H1 (cell line): ENCODE data around the gene IL6R. TPM values are rescaled to one million over a fixed set of nuclear protein-coding genes. Genes with fewer than 3 reads are reported as not detected.

Source experiments
- CTCF ChIA-PET: fragments of 300-600 bp; sonication (Branson Sonifier 250); formaldehyde crosslinking; loops from one replicate; lab custom pipeline; 2021; ENCODE audit not compliant: partially characterized antibody; lab: Charles Lee
- POLR2A ChIA-PET: fragments of 300-600 bp; sonication (Branson Sonifier 250); formaldehyde crosslinking; loops from one replicate; lab custom pipeline; 2021; ENCODE audit warnings: inconsistent platforms; ENCODE audit not compliant: partially characterized antibody; lab: Charles Lee
- DNase-seq, 2 experiments: peaks; one replicate each; pipeline versions ENCODE4 v3.0.0 to v3.0.0-alpha.2; 2010 to 2022; ENCODE audit warnings: low spot score in 2 of 2, low read depth in 1 of 2, mixed read lengths in 1 of 2
- FAIRE-seq: peaks from 2 replicates; lab custom pipeline; 2011; peaks lifted over from hg19 to GRCh38; lab: Jason Lieb, UNC
- H2AFZ ChIP-seq: 2 replicates; pipeline ENCODE4 v1.8.1; 2012; ENCODE audit warnings: low read length, inconsistent platforms
- H2AK5ac ChIP-seq: 2 replicates; pipeline ENCODE4 v1.6.1; 2013; ENCODE audit warnings: low read depth, low read length
- H2BK120ac ChIP-seq: replicated peaks from 2 replicates; pipeline ENCODE3; 2013; ENCODE audit warnings: low read depth, low read length, inconsistent platforms
- H2BK12ac ChIP-seq: 2 replicates; pipeline ENCODE4 v1.6.1; 2013; ENCODE audit warnings: low read depth, low read length
- H2BK15ac ChIP-seq: 2 replicates; pipeline ENCODE4 v1.6.1; 2013; ENCODE audit warnings: low read length
- H2BK20ac ChIP-seq: 2 replicates; pipeline ENCODE4 v1.6.1; 2013; ENCODE audit warnings: low read length
- H2BK5ac ChIP-seq: 2 replicates; pipeline ENCODE4 v1.6.1; 2013; ENCODE audit warnings: low read depth, low read length
- H3K14ac ChIP-seq: 2 replicates; pipeline ENCODE4 v1.6.1; 2013; ENCODE audit warnings: inconsistent platforms; ENCODE audit not compliant: insufficient read length
- H3K18ac ChIP-seq: 2 replicates; pipeline ENCODE4 v1.6.1; 2013; ENCODE audit warnings: low read length; ENCODE audit errors: extremely low read depth
- H3K23ac ChIP-seq: 2 replicates; pipeline ENCODE4 v1.6.1; 2013; ENCODE audit warnings: inconsistent platforms; ENCODE audit not compliant: insufficient read length
- H3K23me2 ChIP-seq: 2 replicates; pipeline ENCODE4 v1.6.1; 2013; ENCODE audit warnings: low read depth, low read length
- H3K27ac ChIP-seq: 2 replicates; pipeline ENCODE4 v1.6.1; 2011; ENCODE audit warnings: low read depth, low read length, inconsistent platforms
- H3K27me3 ChIP-seq, 4 experiments: replicated peaks in 1 of 4; 1 replicate in 1 of 4; 2 replicates in 3 of 4; pipeline versions ENCODE4 v1.6.1 to v1.8.1; 2011 to 2013; ENCODE audit warnings: low read length in 3 of 4, mild to moderate bottlenecking in 3 of 4, inconsistent platforms in 2 of 4, mixed read lengths in 2 of 4, moderate library complexity in 1 of 4; ENCODE audit not compliant: control insufficient read depth in 3 of 4, insufficient read depth in 3 of 4; ENCODE audit errors: extremely low read depth in 1 of 4
- H3K36me3 ChIP-seq, 4 experiments: 2 replicates each; pipeline versions ENCODE4 v1.6.1 to v1.8.1; 2011 to 2013; ENCODE audit warnings: mild to moderate bottlenecking in 4 of 4, low read length in 3 of 4, moderate library complexity in 2 of 4, control low read depth in 1 of 4, inconsistent platforms in 1 of 4; ENCODE audit not compliant: insufficient read depth in 4 of 4, control insufficient read depth in 2 of 4
- H3K4ac ChIP-seq: replicated peaks from 2 replicates; pipeline ENCODE3; 2013; ENCODE audit warnings: low read length, low read depth, mixed read lengths, inconsistent platforms; ENCODE audit not compliant: insufficient read length
- H3K4me1 ChIP-seq, 4 experiments: replicated peaks in 1 of 4; 1 replicate in 1 of 4; 2 replicates in 3 of 4; pipeline versions ENCODE4 v1.6.1 to v1.8.1; 2011 to 2013; ENCODE audit warnings: low read length in 3 of 4, inconsistent platforms in 2 of 4, mixed read lengths in 1 of 4; ENCODE audit not compliant: insufficient read depth in 4 of 4, control insufficient read depth in 3 of 4
- H3K4me2 ChIP-seq, 2 experiments: 2 replicates each; pipeline versions ENCODE4 v1.6.1 to v1.8.1; 2011 to 2013; ENCODE audit warnings: low read depth in 2 of 2, low read length in 2 of 2, control low read depth in 1 of 2, inconsistent platforms in 1 of 2, mild to moderate bottlenecking in 1 of 2; ENCODE audit not compliant: insufficient read depth in 1 of 2
- H3K4me3 ChIP-seq, 4 experiments: fragments of 200-600, 300-600 bp in 1 of 4; sonication (generic), shearing (Covaris generic), sonication (Bioruptor Twin) in 1 of 4; 2 replicates each; pipeline versions ENCODE4 v1.5.1 to v1.8.1; 2011 to 2016; ENCODE audit warnings: low read length in 4 of 4, low read depth in 3 of 4, control low read depth in 2 of 4, inconsistent platforms in 2 of 4, mild to moderate bottlenecking in 2 of 4, mixed read lengths in 1 of 4, moderate library complexity in 1 of 4; ENCODE audit not compliant: insufficient read depth in 2 of 4; ENCODE audit errors: extremely low read depth in 1 of 4
- H3K56ac ChIP-seq: replicated peaks from 2 replicates; pipeline ENCODE3; 2013; ENCODE audit warnings: low read depth, mild to moderate bottlenecking, mixed read lengths, low read length, inconsistent platforms; ENCODE audit not compliant: insufficient read length
- H3K79me1 ChIP-seq: 2 replicates; pipeline ENCODE4 v1.6.1; 2013; ENCODE audit warnings: low read depth, low read length, control low read depth
- H3K79me2 ChIP-seq, 2 experiments: 2 replicates each; pipeline versions ENCODE4 v1.6.1 to v1.8.1; 2012 to 2013; ENCODE audit warnings: low read length in 2 of 2, mild to moderate bottlenecking in 2 of 2, inconsistent platforms in 1 of 2; ENCODE audit not compliant: insufficient read depth in 2 of 2, control insufficient read depth in 1 of 2
- H3K9ac ChIP-seq, 4 experiments: replicated peaks in 1 of 4; 1 replicate in 1 of 4; 2 replicates in 3 of 4; pipeline versions ENCODE4 v1.6.1 to v1.8.1; 2011 to 2013; ENCODE audit warnings: low read depth in 3 of 4, low read length in 3 of 4, control low read depth in 2 of 4, mild to moderate bottlenecking in 2 of 4, moderate library complexity in 2 of 4, inconsistent platforms in 1 of 4; ENCODE audit errors: extremely low read depth in 1 of 4
- H3K9me3 ChIP-seq, 2 experiments: 2 replicates each; pipeline versions ENCODE4 v1.6.1 to v1.8.1; 2012 to 2013; ENCODE audit warnings: mild to moderate bottlenecking in 2 of 2, moderate library complexity in 2 of 2, control low read depth in 1 of 2, inconsistent platforms in 1 of 2, low read depth in 1 of 2, low read length in 1 of 2, mixed read lengths in 1 of 2; ENCODE audit not compliant: insufficient read depth in 2 of 2
- H4K20me1 ChIP-seq, 2 experiments: replicated peaks in 1 of 2; 2 replicates each; pipeline versions ENCODE3 to v1.8.1; 2011 to 2013; ENCODE audit warnings: inconsistent platforms in 2 of 2, low read length in 2 of 2, mild to moderate bottlenecking in 1 of 2; ENCODE audit not compliant: insufficient read depth in 2 of 2, control insufficient read depth in 1 of 2
- H4K5ac ChIP-seq: 2 replicates; pipeline ENCODE4 v1.6.1; 2013; ENCODE audit warnings: low read length, low read depth, mixed read lengths, inconsistent platforms; ENCODE audit not compliant: insufficient read length
- H4K8ac ChIP-seq: 2 replicates; pipeline ENCODE4 v1.8.0; 2013; ENCODE audit warnings: mild to moderate bottlenecking, moderate library complexity, low read length, inconsistent platforms; ENCODE audit not compliant: insufficient read depth; ENCODE audit errors: extremely low read depth
- H4K91ac ChIP-seq: replicated peaks from 2 replicates; pipeline ENCODE3; 2013; ENCODE audit warnings: low read length, mixed read lengths, inconsistent platforms; ENCODE audit not compliant: insufficient read length
- CHD1 ChIP-seq: IDR thresholded peaks from 2 replicates; pipeline ENCODE4 v1.6.1; 2012; ENCODE audit warnings: low read depth, low read length, improper control_type of control experiment
- HDAC6 ChIP-seq: IDR thresholded peaks from one replicate; pipeline ENCODE4 v1.7.1; 2012; ENCODE audit warnings: low read depth, mild to moderate bottlenecking, inconsistent platforms, low read length, moderate library complexity
- JUN ChIP-seq: IDR thresholded peaks from 2 replicates; pipeline ENCODE4 v1.6.1; 2011; ENCODE audit warnings: low read depth, mild to moderate bottlenecking, improper control_type of control experiment, low read length
- TBP ChIP-seq: IDR thresholded peaks from 2 replicates; pipeline ENCODE4 v1.6.1; 2011; ENCODE audit warnings: low read depth, low read length, improper control_type of control experiment
- WGBS, 2 experiments: shearing (Covaris generic) in 1 of 2; methylation state at CpG; one replicate each; pipeline versions ENCODE4 v1.1.6 to v1.1.7; 2013 to 2015; ENCODE audit warnings: low lambda C conversion rate in 2 of 2, mixed read lengths in 2 of 2, inconsistent platforms in 1 of 2, low coverage in 1 of 2, missing lambda C conversion rate in 1 of 2; ENCODE audit not compliant: insufficient replicate concordance in 2 of 2, insufficient coverage in 1 of 2, insufficient read length in 1 of 2; ENCODE audit errors: extremely low coverage in 1 of 2, missing lambda C conversion rate in 1 of 2; 5-methylcytosine and 5-hydroxymethylcytosine counted together
- polyA plus RNA-seq, 7 experiments: library from polyadenylated mRNA; depleted of rRNA in 3 of 7; stranded (reverse) in 5 of 7; unstranded in 2 of 7; fragments of >200 nt in 5 of 7; fragments of 200-250 nt in 2 of 7; gene quantifications; 1 replicate in 5 of 7; 2 replicates in 1 of 7; 4 replicates in 1 of 7; pipeline versions ENCODE4 v1.2.1 to v1.2.3, GENCODE V29; 2011 to 2013; ENCODE audit warnings: missing spikeins in 2 of 7, mixed read lengths in 2 of 7
- total RNA-seq: library from RNA; stranded (reverse); fragmentation: NEBNext Ultra II Directional; extraction: Animal tissue kit (Norgen Biotek cat#: 25700); gene quantifications from 2 replicates; pipeline ENCODE4 v1.2.1, GENCODE V29; 2021

Gene IL6R
- total and polyA plus RNA-seq, 2 of the 8 experiments (the other 6 are each of a cell fraction or from before 2014, with no cell fraction given) = 2.3 to 3.0 TPM

DNA sequence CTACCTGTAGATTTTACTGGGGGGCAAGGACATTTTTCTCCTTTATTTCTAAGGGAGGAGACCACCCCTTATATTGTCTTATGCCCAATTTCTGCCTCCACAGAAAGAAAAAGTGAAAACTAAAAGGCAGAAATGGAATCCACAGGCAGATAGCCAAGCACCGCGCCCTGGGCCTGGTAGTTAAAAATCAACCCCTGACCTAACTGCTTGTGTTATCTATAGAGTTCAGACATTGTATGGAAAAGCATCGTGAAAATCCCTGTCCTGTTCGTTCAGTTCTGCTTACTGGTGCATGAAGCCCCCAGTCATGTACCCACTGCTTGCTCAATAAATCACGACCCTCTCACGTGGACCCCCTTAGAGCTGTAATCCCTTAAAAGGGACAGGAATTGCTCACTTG, 33.7 kb upstream of the IL6R start:
- Histone ChIP-seq H4K8ac (no peak overlapping the region), H4K20me1 (no peaks in the 10 kb centered on the region), H3K4me2 (no peak overlapping the region), H3K79me2 (no peaks in the 10 kb centered on the region), H3K4ac (no peak overlapping the region), H3K4me1 (no peaks in the 10 kb centered on the region), H2BK15ac (no peak overlapping the region), H2BK20ac (no peak overlapping the region), H3K27ac (no peak overlapping the region), H2BK5ac (no peak overlapping the region), H3K56ac (no peak overlapping the region), H3K9me3 (no peaks in the 10 kb centered on the region), H3K27me3 (no peaks in the 10 kb centered on the region), H2AFZ (no peak overlapping the region), H3K23ac (no peak overlapping the region), H3K36me3 (no peaks in the 10 kb centered on the region), H3K79me1 (no peaks in the 10 kb centered on the region), H4K5ac (no peak overlapping the region), H2AK5ac (no peak overlapping the region), H3K23me2 (no peaks in the 10 kb centered on the region), H4K91ac (no peak overlapping the region), H3K9ac (no peak overlapping the region), H2BK120ac (no peak overlapping the region), H3K18ac (no peak overlapping the region), H2BK12ac (no peak overlapping the region), H3K4me3 (no peak overlapping the region), H3K14ac (no peak overlapping the region)
- DNase-seq = no peak
- ChIA-PET POLR2A (interaction anchor here (0.6 to 1.4 kb wide), 2 partner anchors 18 to 545 kb away, joined by 3 to 4 read pairs; no protein-coding TSS in a partner anchor), CTCF (no interaction called here)
- TF ChIP-seq TBP (no peak), CHD1 (no peak), HDAC6 (no peak), JUN (no peak)
- WGBS, 2 experiments = 88% methylated on average over 6 of the region's 6 CpGs; no CpG with 5 or more reads in 1 of the 2 experiments
- no peak for FAIRE-seq
